22Rv1 (cell line): Measurements from ENCODE around the gene FOSB.

Source experiments
- H3K27ac ChIP-seq: fragments of 450-650 bp; 2 replicates; pipeline ENCODE4 v1.5.1; 2017
- ZFX ChIP-seq: fragments of 450-650 bp; IDR thresholded peaks from 2 replicates; pipeline ENCODE4 v1.6.1; 2017; ENCODE audit warnings: antibody characterized with exemption, borderline replicate concordance
- TF ChIP-seq, protein P1 (sequence below): fragments of 450-650 bp; IDR thresholded peaks from 2 replicates; pipeline ENCODE4 v1.5.1; 2017; ENCODE audit warnings: mild to moderate bottlenecking

Gene FOSB

DNA sequence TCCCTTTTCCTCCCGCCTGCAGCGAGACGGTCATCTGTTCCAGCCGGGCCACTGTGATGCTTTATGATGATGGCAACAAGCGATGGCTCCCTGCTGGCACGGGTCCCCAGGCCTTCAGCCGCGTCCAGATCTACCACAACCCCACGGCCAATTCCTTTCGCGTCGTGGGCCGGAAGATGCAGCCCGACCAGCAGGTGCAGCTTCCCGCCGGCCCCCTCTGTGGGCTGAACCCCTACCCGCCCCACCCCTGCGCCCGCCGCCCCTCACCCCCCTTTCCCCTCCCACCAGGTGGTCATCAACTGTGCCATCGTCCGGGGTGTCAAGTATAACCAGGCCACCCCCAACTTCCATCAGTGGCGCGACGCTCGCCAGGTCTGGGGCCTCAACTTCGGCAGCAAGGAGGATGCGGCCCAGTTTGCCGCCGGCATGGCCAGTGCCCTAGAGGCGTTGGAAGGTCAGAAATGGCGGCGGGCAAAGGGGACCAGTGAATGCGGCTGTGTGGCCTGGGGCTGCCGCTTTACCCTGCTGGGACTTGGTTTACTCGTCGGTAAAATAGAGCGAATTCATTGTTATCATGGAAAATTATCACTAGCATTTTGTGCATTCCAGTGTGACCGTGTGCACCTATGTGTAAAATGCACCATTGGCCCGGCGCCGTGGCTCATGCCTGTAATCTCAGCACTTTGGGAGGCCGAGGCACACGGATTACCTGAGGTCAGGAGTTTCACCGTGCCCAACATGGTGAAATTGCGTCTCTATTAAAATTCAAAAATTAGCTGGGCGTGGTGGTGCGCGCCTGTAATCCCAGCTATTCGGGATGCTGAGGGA is 50.1 kb downstream of the FOSB start:
- TF ChIP-seq ZFX: no peak
- TF ChIP-seq, protein P1, sequence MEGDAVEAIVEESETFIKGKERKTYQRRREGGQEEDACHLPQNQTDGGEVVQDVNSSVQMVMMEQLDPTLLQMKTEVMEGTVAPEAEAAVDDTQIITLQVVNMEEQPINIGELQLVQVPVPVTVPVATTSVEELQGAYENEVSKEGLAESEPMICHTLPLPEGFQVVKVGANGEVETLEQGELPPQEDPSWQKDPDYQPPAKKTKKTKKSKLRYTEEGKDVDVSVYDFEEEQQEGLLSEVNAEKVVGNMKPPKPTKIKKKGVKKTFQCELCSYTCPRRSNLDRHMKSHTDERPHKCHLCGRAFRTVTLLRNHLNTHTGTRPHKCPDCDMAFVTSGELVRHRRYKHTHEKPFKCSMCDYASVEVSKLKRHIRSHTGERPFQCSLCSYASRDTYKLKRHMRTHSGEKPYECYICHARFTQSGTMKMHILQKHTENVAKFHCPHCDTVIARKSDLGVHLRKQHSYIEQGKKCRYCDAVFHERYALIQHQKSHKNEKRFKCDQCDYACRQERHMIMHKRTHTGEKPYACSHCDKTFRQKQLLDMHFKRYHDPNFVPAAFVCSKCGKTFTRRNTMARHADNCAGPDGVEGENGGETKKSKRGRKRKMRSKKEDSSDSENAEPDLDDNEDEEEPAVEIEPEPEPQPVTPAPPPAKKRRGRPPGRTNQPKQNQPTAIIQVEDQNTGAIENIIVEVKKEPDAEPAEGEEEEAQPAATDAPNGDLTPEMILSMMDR: no peak
- no peak overlapping the region for H3K27ac ChIP-seq

DNA sequence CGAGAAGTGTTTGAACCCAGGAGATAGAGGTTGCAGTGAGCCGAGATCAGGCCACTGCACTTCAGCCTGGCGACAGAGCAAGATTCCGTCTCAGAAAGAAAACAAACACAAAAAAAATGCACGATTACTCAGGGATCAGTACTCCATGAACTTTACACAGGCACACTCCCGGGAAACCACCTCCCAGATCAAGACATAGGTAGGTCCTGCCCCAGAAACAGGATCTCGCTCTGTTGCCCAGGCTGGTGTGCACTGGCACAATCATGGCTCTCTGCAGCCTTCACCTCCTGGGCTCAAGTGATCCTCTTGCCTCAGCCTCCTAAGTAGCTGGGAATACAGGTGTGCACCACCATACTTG is 50.7 kb downstream of the FOSB start:
- H3K27ac ChIP-seq: no peak overlapping the region
- no peak for TF ChIP-seq ZFX
- TF ChIP-seq, protein P1: no peak

DNA sequence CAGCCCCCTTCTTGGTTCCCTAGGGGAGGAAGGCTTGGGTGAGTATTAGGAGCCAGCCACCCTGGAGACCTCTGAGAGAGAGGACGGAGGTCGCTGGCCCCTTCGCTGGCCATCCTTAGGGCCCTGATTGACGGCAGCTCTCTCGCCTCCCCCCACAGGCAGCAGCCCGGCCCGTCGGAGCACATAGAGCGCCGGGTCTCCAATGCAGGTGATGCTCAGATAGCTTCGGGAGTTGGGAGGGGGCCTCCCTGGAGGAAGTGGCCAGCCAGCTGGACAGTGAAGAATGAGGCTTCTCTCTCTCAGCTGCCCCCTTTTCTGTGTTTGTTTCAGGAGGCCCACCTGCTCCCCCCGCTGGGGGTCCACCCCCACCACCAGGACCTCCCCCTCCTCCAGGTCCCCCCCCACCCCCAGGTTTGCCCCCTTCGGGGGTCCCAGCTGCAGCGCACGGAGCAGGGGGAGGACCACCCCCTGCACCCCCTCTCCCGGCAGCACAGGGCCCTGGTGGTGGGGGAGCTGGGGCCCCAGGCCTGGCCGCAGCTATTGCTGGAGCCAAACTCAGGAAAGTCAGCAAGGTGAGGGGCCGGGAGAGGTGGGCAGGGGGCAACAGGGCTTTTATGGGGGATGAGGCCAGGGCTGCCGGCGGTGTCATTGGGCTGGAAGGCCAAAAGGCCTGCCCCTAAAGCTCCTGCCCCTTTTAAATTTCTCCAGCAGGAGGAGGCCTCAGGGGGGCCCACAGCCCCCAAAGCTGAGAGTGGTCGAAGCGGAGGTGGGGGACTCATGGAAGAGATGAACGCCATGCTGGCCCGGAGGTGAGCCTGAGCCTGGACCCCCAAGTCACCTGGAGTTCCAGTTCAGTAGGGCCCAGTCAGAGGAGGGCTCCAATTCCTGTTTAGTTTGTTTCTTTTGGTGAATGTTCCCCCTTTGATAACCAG is 54.5 kb downstream of the FOSB start:
- no peak overlapping the region for H3K27ac ChIP-seq

DNA sequence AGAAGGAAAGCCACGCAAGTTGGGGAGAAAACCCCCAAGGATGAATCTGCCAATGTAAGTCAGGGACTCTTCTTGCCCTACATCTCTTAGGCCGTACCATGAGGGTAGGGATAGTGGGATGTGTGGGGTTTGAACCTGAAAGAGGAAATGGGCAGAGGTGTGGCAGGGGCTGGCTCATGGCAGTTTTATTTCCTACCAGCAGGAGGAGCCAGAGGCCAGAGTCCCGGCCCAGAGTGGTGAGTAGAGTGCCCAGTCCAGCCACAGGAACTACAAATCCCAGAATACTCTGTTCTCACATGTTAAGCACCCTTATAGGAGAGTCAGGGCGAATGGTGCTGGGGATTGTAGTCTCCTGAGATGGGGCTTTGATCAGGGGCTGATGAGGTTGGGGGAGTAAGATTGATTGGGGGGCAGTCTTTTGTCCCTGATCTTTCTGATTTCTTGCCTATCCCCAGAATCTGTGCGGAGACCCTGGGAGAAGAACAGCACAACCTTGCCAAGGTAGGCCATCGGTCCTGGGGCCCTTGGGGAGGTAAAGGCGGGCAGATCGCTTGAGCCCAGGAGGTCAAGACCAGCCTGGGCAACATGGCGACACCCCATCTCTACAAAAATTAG is 56.0 kb downstream of the FOSB start:
- TF ChIP-seq ZFX: no peak
- TF ChIP-seq, protein P1: peak; percentile 96
- H3K27ac ChIP-seq: no peak overlapping the region

More for the DNA sequence above, 54.5 kb downstream of the FOSB start:
- TF ChIP-seq, protein P1: no peak
- TF ChIP-seq ZFX: no peak

DNA sequence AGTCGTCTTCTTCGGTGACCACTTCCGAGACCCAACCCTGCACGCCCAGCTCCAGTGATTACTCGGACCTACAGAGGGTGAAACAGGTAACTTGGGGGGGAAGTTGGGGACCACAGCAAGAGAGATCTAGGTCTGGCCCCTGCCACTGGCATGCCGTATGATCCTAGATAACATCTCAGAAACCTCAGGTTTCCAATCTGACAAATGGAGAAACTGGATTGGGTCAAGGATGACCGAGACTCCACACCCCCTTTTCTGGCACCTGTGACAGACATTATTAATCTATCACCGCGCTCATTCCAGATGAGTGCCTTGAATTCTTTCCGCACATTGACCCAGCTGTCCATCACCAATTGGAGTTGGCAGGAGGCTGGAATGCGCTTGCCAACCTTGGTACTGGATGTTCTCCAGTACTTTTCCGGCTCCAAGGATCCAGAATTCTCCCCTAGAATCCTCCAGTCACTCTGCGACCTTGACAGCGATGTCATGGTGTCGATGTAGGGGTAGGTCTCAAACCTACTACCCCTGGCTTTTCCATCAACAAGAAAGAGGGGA is 56.9 kb downstream of the FOSB start:
- TF ChIP-seq ZFX: no peak
- TF ChIP-seq, protein P1: no peak
- 0 out of 2 replicates have a peak overlapping the region, but pooled peaks have one; percentile 13 for H3K27ac ChIP-seq
